Bronchial epithelial cell (primary cell): ENCODE data around the gene CDC45. TPM values are rescaled to one million over a fixed set of nuclear protein-coding genes. Genes with fewer than 3 reads are reported as not detected.
"Not testable (repeated sequence)": the region's sequence is repeated elsewhere in the genome, so short reads cannot be mapped to it uniquely, and the experiment has no call there.

ENCODE experiments used
- DNase-seq: peaks from one replicate; pipeline ENCODE4 v3.0.0-alpha.2; 2010; ENCODE audit warnings: low read depth
- FAIRE-seq: peaks from 2 replicates; lab custom pipeline; 2011; peaks lifted over from hg19 to GRCh38; lab: Jason Lieb, UNC
- H3K27me3 ChIP-seq: 2 replicates; pipeline ENCODE4 v1.5.1; 2011; ENCODE audit warnings: low read length; ENCODE audit not compliant: control insufficient read depth, insufficient read depth
- H3K36me3 ChIP-seq: 2 replicates; pipeline ENCODE4 v1.5.1; 2011; ENCODE audit warnings: low read length; ENCODE audit not compliant: control insufficient read depth, insufficient read depth
- H3K4me3 ChIP-seq: 2 replicates; pipeline ENCODE4 v1.5.1; 2011; ENCODE audit warnings: mild to moderate bottlenecking, low read depth, low read length, control low read depth
- total RNA-seq: library from RNA; depleted of rRNA; stranded (reverse); fragments of >200 nt; gene quantifications from 2 replicates; pipeline ENCODE4 v1.2.1, GENCODE V29; 2014
- TF ChIP-seq, protein P1 (sequence below): IDR thresholded peaks from 2 replicates; pipeline ENCODE4 v1.5.1; 2011; ENCODE audit warnings: mild to moderate bottlenecking, moderate library complexity, low read length, control low read depth, inconsistent platforms; ENCODE audit not compliant: insufficient read depth, severe bottlenecking

CDC45 gene
- total RNA-seq, 1 donor from 2014 or later: 0.26 TPM

DNA sequence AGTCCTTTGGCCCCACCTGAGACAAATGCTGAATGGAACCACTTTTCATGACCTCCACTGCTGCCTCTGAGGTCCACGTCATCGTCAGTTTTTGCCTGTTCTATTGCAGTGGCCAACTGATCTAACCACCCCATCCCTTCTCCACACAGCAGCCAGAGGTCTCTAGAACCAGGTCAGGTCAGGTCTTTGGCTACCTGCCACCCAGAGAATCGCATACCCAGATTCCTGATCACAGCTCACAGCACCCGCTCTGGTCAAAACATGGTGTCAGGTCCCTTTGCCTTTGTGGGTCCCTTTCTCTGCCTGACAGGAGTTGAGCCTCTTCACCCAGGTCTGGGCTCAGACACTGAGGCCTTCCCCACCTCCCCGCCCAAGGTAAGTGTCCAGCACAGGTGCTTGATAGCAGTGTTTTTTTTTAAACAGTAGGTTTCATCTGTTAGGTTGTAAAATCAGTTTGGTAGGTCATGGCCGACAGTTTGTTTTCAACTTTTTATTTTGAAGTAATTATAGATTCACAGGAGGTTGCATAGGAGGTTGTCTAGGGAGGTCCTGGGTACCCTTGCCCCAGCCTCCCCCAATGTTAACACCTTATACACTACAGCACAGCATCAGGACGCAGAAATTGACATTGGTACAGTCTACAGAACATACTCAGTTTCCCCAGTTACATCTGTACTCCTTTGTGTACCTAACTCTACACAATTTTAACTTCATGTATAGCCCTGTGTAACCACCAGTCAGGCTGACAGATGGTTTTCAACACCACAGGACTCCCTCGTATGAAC, 39.1 kb upstream of the CDC45 start:
- DNase-seq: no peak
- H3K27me3 ChIP-seq: no peaks in the 10 kb centered on the region
- H3K36me3 ChIP-seq: peaks cover 11% of the 10 kb centered on the region
- no peak overlapping the region for H3K4me3 ChIP-seq
- TF ChIP-seq, protein P1, sequence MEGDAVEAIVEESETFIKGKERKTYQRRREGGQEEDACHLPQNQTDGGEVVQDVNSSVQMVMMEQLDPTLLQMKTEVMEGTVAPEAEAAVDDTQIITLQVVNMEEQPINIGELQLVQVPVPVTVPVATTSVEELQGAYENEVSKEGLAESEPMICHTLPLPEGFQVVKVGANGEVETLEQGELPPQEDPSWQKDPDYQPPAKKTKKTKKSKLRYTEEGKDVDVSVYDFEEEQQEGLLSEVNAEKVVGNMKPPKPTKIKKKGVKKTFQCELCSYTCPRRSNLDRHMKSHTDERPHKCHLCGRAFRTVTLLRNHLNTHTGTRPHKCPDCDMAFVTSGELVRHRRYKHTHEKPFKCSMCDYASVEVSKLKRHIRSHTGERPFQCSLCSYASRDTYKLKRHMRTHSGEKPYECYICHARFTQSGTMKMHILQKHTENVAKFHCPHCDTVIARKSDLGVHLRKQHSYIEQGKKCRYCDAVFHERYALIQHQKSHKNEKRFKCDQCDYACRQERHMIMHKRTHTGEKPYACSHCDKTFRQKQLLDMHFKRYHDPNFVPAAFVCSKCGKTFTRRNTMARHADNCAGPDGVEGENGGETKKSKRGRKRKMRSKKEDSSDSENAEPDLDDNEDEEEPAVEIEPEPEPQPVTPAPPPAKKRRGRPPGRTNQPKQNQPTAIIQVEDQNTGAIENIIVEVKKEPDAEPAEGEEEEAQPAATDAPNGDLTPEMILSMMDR: no peak
- no peak for FAIRE-seq

DNA sequence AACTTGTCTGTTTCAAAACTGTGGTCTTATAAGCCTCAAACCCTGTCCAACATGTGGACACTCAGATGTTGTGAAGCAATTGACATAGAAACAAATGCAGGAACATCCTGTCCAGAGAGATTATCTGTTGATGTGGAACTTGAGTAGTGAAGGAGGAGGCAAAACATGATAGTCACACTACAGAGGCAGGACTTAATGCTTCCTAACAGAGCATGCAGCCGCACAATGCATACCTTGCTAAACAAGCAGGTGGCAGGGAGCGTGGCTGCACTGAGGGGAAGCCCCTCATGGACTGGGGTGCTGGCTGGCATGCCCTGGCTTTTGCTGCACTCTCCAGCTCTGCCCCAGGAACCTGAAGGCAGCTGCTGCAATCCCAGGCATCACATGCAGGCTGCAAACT, 37.6 kb upstream of the CDC45 start:
- Histone ChIP-seq H3K27me3 (no peaks in the 10 kb centered on the region), H3K36me3 (peaks cover 10% of the 10 kb centered on the region), H3K4me3 (no peak overlapping the region)
- FAIRE-seq (no peak), DNase-seq (no peak)
- TF ChIP-seq, protein P1: no peak

DNA sequence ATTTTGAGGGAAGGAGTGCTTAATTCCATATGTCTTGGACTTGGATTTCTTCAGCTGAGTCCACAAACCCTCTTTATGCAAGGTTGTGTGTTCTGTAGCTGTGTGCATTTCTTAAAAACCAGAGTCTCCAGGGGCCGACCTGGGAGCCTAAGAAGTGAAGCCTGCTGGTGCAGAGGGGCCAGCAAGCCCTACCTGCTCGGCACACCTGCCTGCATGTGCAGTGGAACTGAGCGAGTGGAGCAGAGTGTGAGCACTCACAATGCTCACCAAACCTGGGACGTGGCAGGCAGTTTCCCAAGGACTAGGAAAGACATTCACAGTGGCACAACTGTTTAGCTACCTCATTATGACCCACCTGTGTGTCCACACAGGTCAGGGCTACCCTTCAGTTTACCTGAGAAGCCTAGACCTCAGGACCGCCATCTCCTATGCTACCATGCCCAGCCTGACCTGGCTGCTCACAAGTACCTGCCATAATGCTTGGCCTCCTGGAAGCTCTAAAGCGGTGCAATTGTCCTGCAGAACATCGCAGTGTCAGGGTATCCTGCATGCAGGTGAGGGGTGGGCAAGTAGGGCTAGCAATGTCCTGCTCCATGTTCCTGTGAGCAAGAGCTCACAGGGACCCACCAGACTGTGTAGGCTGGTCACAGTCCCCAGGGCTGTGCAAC, 36.0 kb upstream of the CDC45 start:
- DNase-seq: no peak
- peaks cover 10% of the 10 kb centered on the region for H3K36me3 ChIP-seq
- FAIRE-seq: no peak
- H3K27me3 ChIP-seq: no peaks in the 10 kb centered on the region
- TF ChIP-seq, protein P1: no peak
- H3K4me3 ChIP-seq: no peak overlapping the region

DNA sequence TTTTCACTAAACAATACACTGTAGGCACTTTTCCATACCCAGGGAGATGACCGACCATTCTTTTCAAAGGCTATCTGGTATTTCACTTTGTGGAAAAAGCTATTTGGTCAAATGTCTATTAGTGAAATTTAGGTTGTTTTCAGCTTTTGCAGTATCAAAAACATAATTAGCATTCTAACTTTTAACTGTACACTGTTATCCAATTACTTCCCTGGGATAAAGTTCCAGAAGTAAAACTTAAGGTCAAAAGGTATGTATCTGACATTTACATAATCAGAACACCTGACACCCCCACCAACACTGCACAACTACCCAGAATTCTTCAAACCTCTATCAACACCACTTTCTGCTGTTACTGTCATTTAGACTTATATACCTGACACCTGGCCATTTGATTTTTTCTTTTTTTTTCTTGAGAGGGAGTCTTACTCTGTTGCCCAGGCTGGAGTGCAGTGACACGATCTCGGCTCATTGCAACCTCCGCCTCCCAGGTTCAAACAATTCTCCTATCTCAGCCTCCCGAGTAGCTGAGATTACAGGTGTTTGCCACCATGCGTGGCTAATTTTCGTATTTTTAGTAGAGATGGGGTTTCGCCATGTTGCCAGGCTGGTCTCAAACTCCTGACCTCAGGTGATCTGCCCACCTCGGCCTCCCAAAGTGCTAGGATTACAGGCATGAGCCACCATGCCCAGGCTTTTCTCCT, 34.3 kb upstream of the CDC45 start:
- H3K4me3 ChIP-seq, H3K27me3 ChIP-seq, FAIRE-seq, DNase-seq, H3K36me3 ChIP-seq: not testable (repeated sequence)

DNA sequence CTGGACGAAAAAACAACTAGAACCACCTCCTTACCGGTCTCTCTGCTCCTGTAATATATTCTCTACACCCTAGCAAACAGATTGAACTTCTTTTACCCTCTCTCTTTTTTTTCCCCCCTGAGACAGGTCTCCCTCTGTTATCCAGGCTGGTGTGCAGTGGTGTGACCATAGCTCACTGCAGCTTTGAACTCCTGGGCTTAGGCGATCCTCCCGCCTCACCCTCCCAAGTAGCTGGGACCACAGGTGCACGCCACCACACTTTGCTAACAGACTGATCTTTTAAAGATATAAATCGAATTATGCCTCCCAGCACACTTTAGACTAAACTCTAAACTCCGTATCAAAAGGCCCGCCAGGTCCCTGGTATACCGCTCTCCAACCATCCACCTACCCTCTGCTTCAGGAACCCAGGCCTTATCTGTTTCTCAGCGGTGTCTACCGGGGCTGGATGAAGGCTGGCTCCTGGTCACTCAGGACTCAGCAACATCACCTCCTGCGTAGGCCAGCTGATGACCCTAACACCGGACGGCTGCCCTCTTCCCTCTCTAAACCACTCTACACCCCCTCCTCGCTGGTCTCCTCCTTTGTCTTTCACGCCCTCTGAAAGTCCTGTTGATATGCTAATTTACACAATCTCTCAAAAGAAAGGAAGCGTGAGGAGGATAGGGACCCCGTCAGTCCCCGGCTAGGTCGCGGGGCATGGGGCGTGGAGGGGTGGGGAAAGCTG, 33.0 kb upstream of the CDC45 start:
- Histone ChIP-seq H3K27me3 (no peaks in the 10 kb centered on the region), H3K4me3 (peak overlapping the region; percentile 74), H3K36me3 (peaks cover 11% of the 10 kb centered on the region)
- TF ChIP-seq, protein P1: no peak
- no peak for DNase-seq
- FAIRE-seq: peak; percentile 13
